Measurements from ENCODE around the gene SERPING1. TPM values are rescaled to one million over a fixed set of nuclear protein-coding genes. Genes with fewer than 3 reads are reported as not detected.

The SERPING1 gene
- total RNA-seq, 1 donor from 2014 or later: not detected

GRCh38 chr11:57604296-57605027 is 7.0 kb downstream of the SERPING1 start:
- H3K4me1 Mint-ChIP-seq (ENCODE audit: low read depth): no peaks in the 10 kb centered on the region
- H3K27me3 Mint-ChIP-seq (ENCODE audit: insufficient read depth): peaks cover 18% of the 10 kb centered on the region
- no peak for DNase-seq (ENCODE audit: low spot score)
- H3K4me3 Mint-ChIP-seq: no peak overlapping the region
- no peaks in the 10 kb centered on the region for H3K9me3 Mint-ChIP-seq
- intact Hi-C loops (cut with micrococcal nuclease): no loop called here
- H3K27ac Mint-ChIP-seq: no peak overlapping the region
- H3K36me3 Mint-ChIP-seq (ENCODE audit: low read depth): no peaks in the 10 kb centered on the region

- H3K36me3 Mint-ChIP-seq (ENCODE audit: low read depth): no peaks in the 10 kb centered on the region
- H3K27ac Mint-ChIP-seq: no peak overlapping the region
- H3K27me3 Mint-ChIP-seq (ENCODE audit: insufficient read depth): peaks cover 21% of the 10 kb centered on the region
- H3K9me3 Mint-ChIP-seq: no peaks in the 10 kb centered on the region
- intact Hi-C loops (cut with micrococcal nuclease): no loop called here
- no peak overlapping the region for H3K4me3 Mint-ChIP-seq
- H3K4me1 Mint-ChIP-seq (ENCODE audit: low read depth): no peaks in the 10 kb centered on the region
- no peak for DNase-seq (ENCODE audit: low spot score)
Measured at GRCh38 chr11:57605028-57605420, 7.5 kb downstream of the SERPING1 start.

GRCh38 chr11:57610170-57610569 is 12.7 kb downstream of the SERPING1 start:
- intact Hi-C loops (cut with micrococcal nuclease): no loop called here
- Mint-ChIP-seq H3K4me3 (no peak overlapping the region), H3K27ac (no peak overlapping the region), H3K36me3 (ENCODE audit: low read depth) (no peaks in the 10 kb centered on the region), H3K27me3 (ENCODE audit: insufficient read depth) (peaks cover 16% of the 10 kb centered on the region), H3K9me3 (no peaks in the 10 kb centered on the region), H3K4me1 (ENCODE audit: low read depth) (no peaks in the 10 kb centered on the region)
- DNase-seq (ENCODE audit: low spot score): no peak

- Mint-ChIP-seq H3K27ac (no peak overlapping the region), H3K27me3 (ENCODE audit: insufficient read depth) (peaks cover 7% of the 10 kb centered on the region), H3K9me3 (no peaks in the 10 kb centered on the region), H3K4me1 (ENCODE audit: low read depth) (no peaks in the 10 kb centered on the region), H3K4me3 (no peak overlapping the region), H3K36me3 (ENCODE audit: low read depth) (no peaks in the 10 kb centered on the region)
- no peak for DNase-seq (ENCODE audit: low spot score)
- intact Hi-C loops (cut with micrococcal nuclease): no loop called here
Measured at GRCh38 chr11:57614234-57614772, 16.8 kb downstream of the SERPING1 start.

- H3K4me3 Mint-ChIP-seq: no peak overlapping the region
- intact Hi-C loops (cut with micrococcal nuclease): no loop called here
- DNase-seq (ENCODE audit: low spot score): no peak
- peaks cover 1% of the 10 kb centered on the region for H3K9me3 Mint-ChIP-seq
- no peak overlapping the region for H3K27ac Mint-ChIP-seq
- H3K36me3 Mint-ChIP-seq (ENCODE audit: low read depth): no peaks in the 10 kb centered on the region
- peaks cover 4% of the 10 kb centered on the region for H3K27me3 Mint-ChIP-seq (ENCODE audit: insufficient read depth)
- H3K4me1 Mint-ChIP-seq (ENCODE audit: low read depth): no peaks in the 10 kb centered on the region
Measured at GRCh38 chr11:57615308-57615707, 17.8 kb downstream of the SERPING1 start.

- intact Hi-C loops (cut with micrococcal nuclease): no loop called here
- no peak overlapping the region for H3K27ac Mint-ChIP-seq
- no peaks in the 10 kb centered on the region for H3K4me1 Mint-ChIP-seq (ENCODE audit: low read depth)
- no peak overlapping the region for H3K4me3 Mint-ChIP-seq
- peaks cover 4% of the 10 kb centered on the region for H3K9me3 Mint-ChIP-seq
- H3K36me3 Mint-ChIP-seq (ENCODE audit: low read depth): no peaks in the 10 kb centered on the region
- DNase-seq (ENCODE audit: low spot score): no peak
- peaks cover 4% of the 10 kb centered on the region for H3K27me3 Mint-ChIP-seq (ENCODE audit: insufficient read depth)
Measured at GRCh38 chr11:57616595-57616994, 19.1 kb downstream of the SERPING1 start.

GRCh38 chr11:57618438-57618837 is 21.0 kb downstream of the SERPING1 start:
- Mint-ChIP-seq H3K27ac (no peak overlapping the region), H3K4me1 (ENCODE audit: low read depth) (no peaks in the 10 kb centered on the region), H3K27me3 (ENCODE audit: insufficient read depth) (peaks cover under 1% of the 10 kb centered on the region), H3K9me3 (peaks cover 4% of the 10 kb centered on the region), H3K4me3 (no peak overlapping the region), H3K36me3 (ENCODE audit: low read depth) (no peaks in the 10 kb centered on the region)
- DNase-seq (ENCODE audit: low spot score): no peak
- intact Hi-C loops (cut with micrococcal nuclease): no loop called here

GRCh38 chr11:57619331-57619730 is 21.8 kb downstream of the SERPING1 start:
- Mint-ChIP-seq H3K27ac (no peak overlapping the region), H3K36me3 (ENCODE audit: low read depth) (no peaks in the 10 kb centered on the region), H3K27me3 (ENCODE audit: insufficient read depth) (no peaks in the 10 kb centered on the region), H3K9me3 (peaks cover 4% of the 10 kb centered on the region), H3K4me3 (no peak overlapping the region), H3K4me1 (ENCODE audit: low read depth) (no peaks in the 10 kb centered on the region)
- intact Hi-C loops (cut with micrococcal nuclease): no loop called here
- DNase-seq (ENCODE audit: low spot score): no peak

- Mint-ChIP-seq H3K4me3 (no peak overlapping the region), H3K36me3 (ENCODE audit: low read depth) (no peaks in the 10 kb centered on the region), H3K27me3 (ENCODE audit: insufficient read depth) (no peaks in the 10 kb centered on the region), H3K27ac (no peak overlapping the region), H3K4me1 (ENCODE audit: low read depth) (no peaks in the 10 kb centered on the region), H3K9me3 (peaks cover 4% of the 10 kb centered on the region)
- intact Hi-C loops (cut with micrococcal nuclease): no loop called here
- DNase-seq (ENCODE audit: low spot score): no peak
Measured at GRCh38 chr11:57620467-57620866, 23.0 kb downstream of the SERPING1 start.

- Mint-ChIP-seq H3K4me1 (ENCODE audit: low read depth) (no peaks in the 10 kb centered on the region), H3K27ac (no peak overlapping the region), H3K27me3 (ENCODE audit: insufficient read depth) (no peaks in the 10 kb centered on the region), H3K4me3 (no peak overlapping the region), H3K9me3 (peaks cover 4% of the 10 kb centered on the region), H3K36me3 (ENCODE audit: low read depth) (no peaks in the 10 kb centered on the region)
- intact Hi-C loops (cut with micrococcal nuclease): no loop called here
- DNase-seq (ENCODE audit: low spot score): no peak
Measured at GRCh38 chr11:57622263-57622662, 24.8 kb downstream of the SERPING1 start.

- Mint-ChIP-seq H3K4me3 (no peak overlapping the region), H3K4me1 (ENCODE audit: low read depth) (no peaks in the 10 kb centered on the region), H3K27me3 (ENCODE audit: insufficient read depth) (no peaks in the 10 kb centered on the region), H3K9me3 (peaks cover 4% of the 10 kb centered on the region), H3K27ac (no peak overlapping the region), H3K36me3 (ENCODE audit: low read depth) (no peaks in the 10 kb centered on the region)
- intact Hi-C loops (cut with micrococcal nuclease): no loop called here
- DNase-seq (ENCODE audit: low spot score): no peak
Measured at GRCh38 chr11:57624864-57625263, 27.4 kb downstream of the SERPING1 start.

- Mint-ChIP-seq H3K4me3 (no peak overlapping the region), H3K27me3 (ENCODE audit: insufficient read depth) (peaks cover 8% of the 10 kb centered on the region), H3K36me3 (ENCODE audit: low read depth) (no peaks in the 10 kb centered on the region)
Measured at GRCh38 chr11:57626895-57627294, 29.4 kb downstream of the SERPING1 start.

GRCh38 chr11:57630171-57630570 is 32.7 kb downstream of the SERPING1 start:
- no peaks in the 10 kb centered on the region for H3K9me3 Mint-ChIP-seq
- DNase-seq (ENCODE audit: low spot score): no peak
- H3K27ac Mint-ChIP-seq: no peak overlapping the region
- intact Hi-C loops (cut with micrococcal nuclease): no loop called here
- peaks cover 21% of the 10 kb centered on the region for H3K27me3 Mint-ChIP-seq (ENCODE audit: insufficient read depth)
- H3K36me3 Mint-ChIP-seq (ENCODE audit: low read depth): no peaks in the 10 kb centered on the region
- H3K4me3 Mint-ChIP-seq: no peak overlapping the region
- no peaks in the 10 kb centered on the region for H3K4me1 Mint-ChIP-seq (ENCODE audit: low read depth)

More at GRCh38 chr11:57626895-57627294, 29.4 kb downstream of the SERPING1 start:
- H3K9me3 Mint-ChIP-seq: no peaks in the 10 kb centered on the region
- H3K4me1 Mint-ChIP-seq (ENCODE audit: low read depth): no peaks in the 10 kb centered on the region
- no peak overlapping the region for H3K27ac Mint-ChIP-seq
- intact Hi-C loops (cut with micrococcal nuclease): no loop called here
- no peak for DNase-seq (ENCODE audit: low spot score)

Data from activated T-helper 1 cell treated with anti-CD3 and anti-CD28 coated beads, Interleukin-12 subunit alpha, Interleukin-12 subunit beta, Interleukin-2, Interleukin-4 antibody, amounts not matched to agents 30 ng/mL and 10 ng/mL and 1 ng/mL, durations not matched to agents 14 hours and 24 hours and 36 hours (primary cell).